K562 (cell line): Measurements from ENCODE around the gene PLA2G2C. TPM values are rescaled to one million over a fixed set of nuclear protein-coding genes. Genes with fewer than 3 reads are reported as not detected.
A peak's percentile ranks its signal among the peaks of the same experiment; 100 is the strongest.

Experiments
- ARID3A ChIP-seq: IDR thresholded peaks from 2 replicates; pipeline ENCODE4 v1.6.1; 2012; ENCODE audit warnings: low read depth, low read length, improper control_type of control experiment, borderline replicate concordance
- DEAF1 ChIP-seq: fragments of 450-650 bp; formaldehyde crosslinking; IDR thresholded peaks from 2 replicates; pipeline ENCODE4 v1.4.0; 2020; ENCODE audit warnings: mild to moderate bottlenecking, moderate library complexity
- FOXJ2 ChIP-seq: fragments of 200-800 bp; sonication (Bioruptor generic); IDR thresholded peaks from 2 replicates; pipeline ENCODE4 v1.6.1; 2016; ENCODE audit warnings: missing genetic modification characterization, missing compliant biosample characterization
- FOXM1 ChIP-seq, 2 experiments: fragments of 450-650 bp in 1 of 2; sonication (generic) in 1 of 2; formaldehyde crosslinking in 1 of 2; IDR thresholded peaks; 2 replicates each; pipeline versions ENCODE4 v1.6.1 to v1.9.0; 2017 to 2022; ENCODE audit warnings: low read depth in 2 of 2, mild to moderate bottlenecking in 2 of 2, missing genetic modification reagents in 1 of 2, moderate library complexity in 1 of 2
- GABPB1 ChIP-seq: sonication (generic); formaldehyde crosslinking; IDR thresholded peaks from 2 replicates; pipeline ENCODE4 v1.8.0; 2022; ENCODE audit warnings: mild to moderate bottlenecking, missing genetic modification reagents
- HDAC6 ChIP-seq: IDR thresholded peaks from 2 replicates; pipeline ENCODE4 v1.6.1; 2012; ENCODE audit warnings: low read depth, mild to moderate bottlenecking, control low read depth, inconsistent platforms, low read length, moderate library complexity
- HDAC8 ChIP-seq: fragments of 450-650 bp; IDR thresholded peaks from 2 replicates; pipeline ENCODE4 v1.6.1; 2016; ENCODE audit warnings: mild to moderate bottlenecking, missing genetic modification characterization, moderate library complexity, missing compliant biosample characterization
- ILK ChIP-seq: fragments of 450-650 bp; IDR thresholded peaks from 2 replicates; pipeline ENCODE4 v1.6.1; 2016; ENCODE audit warnings: missing genetic modification characterization, low read depth, mild to moderate bottlenecking, missing compliant biosample characterization, moderate library complexity, borderline replicate concordance
- NFIC ChIP-seq: fragments of 450-650 bp; IDR thresholded peaks from 2 replicates; pipeline ENCODE4 v1.6.1; 2017; ENCODE audit warnings: mild to moderate bottlenecking, inconsistent platforms
- NFRKB ChIP-seq: fragments of 450-650 bp; IDR thresholded peaks from 2 replicates; pipeline ENCODE4 v1.6.1; 2016; ENCODE audit warnings: low read depth
- SMAD3 ChIP-seq: fragments of 450-650 bp; formaldehyde crosslinking; conservative IDR thresholded peaks from 2 replicates; pipeline ENCODE4 v1.4.0; 2020; ENCODE audit warnings: mild to moderate bottlenecking
- SRF ChIP-seq, 2 experiments: fragments of 250-450, 450-650 bp in 1 of 2; sonication (Bioruptor Pico) in 1 of 2; sonication (generic) in 1 of 2; formaldehyde crosslinking; IDR thresholded peaks; 2 replicates each; pipeline versions ENCODE4 v1.5.0 to v1.5.1; 2020 to 2022; ENCODE audit warnings: mild to moderate bottlenecking in 1 of 2, missing genetic modification reagents in 1 of 2
- TRIM24 ChIP-seq, 2 experiments: fragments of 450-650 bp; IDR thresholded peaks; 2 replicates each; pipeline ENCODE4 v1.6.1; 2016
- TSHZ1 ChIP-seq: fragments of 250-450 bp; sonication (Bioruptor Pico); IDR thresholded peaks from 2 replicates; pipeline ENCODE4 v1.4.0; 2020; ENCODE audit warnings: mild to moderate bottlenecking, moderate library complexity
- YBX1 ChIP-seq: fragments of 450-650 bp; IDR thresholded peaks from 2 replicates; pipeline ENCODE4 v1.7.1; 2016; ENCODE audit warnings: mild to moderate bottlenecking
- ZHX1 ChIP-seq: fragments of 150-350 bp; conservative IDR thresholded peaks from 2 replicates; pipeline ENCODE4 v1.6.1; 2014; ENCODE audit warnings: low read length
- ZNF184 ChIP-seq: sonication (generic); formaldehyde crosslinking; IDR thresholded peaks from 2 replicates; pipeline ENCODE4 v1.5.0; 2020; ENCODE audit warnings: missing genetic modification reagents
- ZNF24 ChIP-seq: fragments of 450-650 bp; IDR thresholded peaks from 2 replicates; pipeline ENCODE4 v1.6.1; 2016
- ZNF436 ChIP-seq: fragments of 250-450, 450-650 bp; sonication (Bioruptor Pico); formaldehyde crosslinking; IDR thresholded peaks from 2 replicates; pipeline ENCODE4 v1.7.0; 2020; ENCODE audit warnings: mild to moderate bottlenecking
- polyA plus RNA-seq, 8 experiments: library from polyadenylated mRNA; depleted of rRNA in 4 of 8; stranded (reverse) in 5 of 8; unstranded in 3 of 8; fragments of >200 nt; fragmentation: Nextera tagmentation in 2 of 8; fragmentation: Illumina TruSeq in 1 of 8; extraction: Ambion mirVana in 2 of 8; extraction: Trizol in 1 of 8; gene quantifications; 2 replicates each; pipeline versions ENCODE4 v1.2.1 to v1.2.3, GENCODE V29; 2011 to 2014; ENCODE audit warnings: inconsistent platforms in 1 of 8, missing spikeins in 1 of 8
- total RNA-seq, 7 experiments: library from RNA; depleted of rRNA in 6 of 7; stranded (reverse); fragments of >200 nt in 6 of 7; fragmentation: Illumina TruSeq in 2 of 7; extraction: Trizol in 2 of 7; gene quantifications; 2 replicates each; pipeline versions ENCODE4 v1.2.1 to v1.2.3, GENCODE V29; 2011 to 2021; ENCODE audit warnings: low replicate concordance in 1 of 7

The PLA2G2C gene
- total and polyA plus RNA-seq, 9 of the 15 experiments (the other 6 are each of a cell fraction or from before 2014, with no cell fraction given) = 0.14 to 0.49 (median 0.21) TPM

GRCh38 chr1:20212685-20213331 lies 26.5 kb upstream of the PLA2G2C start (continued):
- TF ChIP-seq SRF (CRISPR knock-in tag; IDR thresholded peaks at IDR 0.05) (no peak), DEAF1 (CRISPR knock-in tag) (0 out of 2 replicates have a peak, but pooled peaks have one; percentile 28), HDAC8 (no peak), ILK (no peak), NFRKB (no peak), SMAD3 (CRISPR knock-in tag) (no peak), ZNF436 (CRISPR knock-in tag) (no peak), NFIC (peak; percentile 99), FOXJ2 (0 out of 2 replicates have a peak, but pooled peaks have one; percentile 40), ZNF184 (CRISPR knock-in tag) (no peak), TSHZ1 (CRISPR knock-in tag) (no peak), ZNF24 (peak; percentile 59; the same call in 1 of the 2 replicates), TRIM24 (IDR thresholded peaks at IDR 0.05) (no peak), FOXM1 (IDR thresholded peaks at IDR 0.05; ENCODE audit: low read depth) (no peak), FOXM1 (CRISPR knock-in tag; IDR thresholded peaks at IDR 0.05; ENCODE audit: low read depth) (no peak), ZHX1 (no peak), YBX1 (no peak), ARID3A (no peak), HDAC6 (no peak), GABPB1 (no peak)
